CD14-positive monocyte (primary cell): ENCODE data around the gene POLR2L. TPM values are rescaled to one million over a fixed set of nuclear protein-coding genes. Genes with fewer than 3 reads are reported as not detected.

ENCODE experiments used
- DNase-seq, 3 donors: peaks; one replicate each; pipeline ENCODE4 v3.0.0-alpha.2; 2011 to 2022
- H2AFZ ChIP-seq: 2 replicates; pipeline ENCODE4 v1.6.0; 2012; ENCODE audit warnings: mild to moderate bottlenecking, low read depth, low read length, inconsistent platforms; ENCODE audit not compliant: insufficient read depth, poor library complexity, severe bottlenecking
- H3K27ac ChIP-seq, 2 donors: 1 replicate in 1 of 2; 2 replicates in 1 of 2; pipeline ENCODE4 v1.5.1; 2012 to 2013; ENCODE audit warnings: low read length in 2 of 2, control low read depth in 1 of 2, inconsistent platforms in 1 of 2, low read depth in 1 of 2, mild to moderate bottlenecking in 1 of 2
- H3K27me3 ChIP-seq, 2 donors: one replicate each; pipeline versions ENCODE4 v1.6.0 to v1.6.1; 2011 to 2013; ENCODE audit warnings: low read length in 2 of 2; ENCODE audit not compliant: control insufficient read depth in 2 of 2, insufficient read depth in 2 of 2
- H3K36me3 ChIP-seq, 2 donors: replicated peaks in 1 of 2; 1 replicate in 1 of 2; 2 replicates in 1 of 2; pipeline versions ENCODE4 v1.5.1 to v1.6.1; 2012 to 2013; ENCODE audit warnings: low read length in 2 of 2, control low read depth in 1 of 2, inconsistent platforms in 1 of 2, mild to moderate bottlenecking in 1 of 2; ENCODE audit not compliant: insufficient read depth in 2 of 2, control insufficient read depth in 1 of 2
- H3K4me1 ChIP-seq, 2 donors: 1 replicate in 1 of 2; 2 replicates in 1 of 2; pipeline versions ENCODE4 v1.5.1 to v1.6.1; 2012 to 2013; ENCODE audit warnings: low read length in 2 of 2, control low read depth in 1 of 2, inconsistent platforms in 1 of 2, mild to moderate bottlenecking in 1 of 2, moderate library complexity in 1 of 2; ENCODE audit not compliant: insufficient read depth in 2 of 2, control insufficient read depth in 1 of 2
- H3K4me2 ChIP-seq: replicated peaks from 2 replicates; pipeline ENCODE3; 2012; ENCODE audit warnings: low read length, moderate library complexity, mild to moderate bottlenecking; ENCODE audit not compliant: poor library complexity, severe bottlenecking; ENCODE audit errors: extremely low read depth
- H3K4me3 ChIP-seq, 3 experiments: fragments of 200-600 bp in 1 of 3; sonication (generic) in 1 of 3; replicated peaks in 1 of 3; 1 replicate in 2 of 3; 2 replicates in 1 of 3; pipeline ENCODE4 v1.5.1; 2011 to 2013; ENCODE audit warnings: low read length in 3 of 3, mild to moderate bottlenecking in 3 of 3, control low read depth in 2 of 3, low read depth in 2 of 3, inconsistent platforms in 1 of 3, moderate library complexity in 1 of 3
- H3K79me2 ChIP-seq: 2 replicates; pipeline ENCODE4 v1.6.0; 2012; ENCODE audit warnings: mild to moderate bottlenecking, control low read depth, inconsistent platforms, low read length, moderate library complexity; ENCODE audit not compliant: insufficient read depth
- H3K9ac ChIP-seq: 2 replicates; pipeline ENCODE4 v1.6.0; 2017; ENCODE audit warnings: low read length, mild to moderate bottlenecking; ENCODE audit not compliant: insufficient read depth, poor library complexity, severe bottlenecking
- H3K9me3 ChIP-seq, 2 donors: replicated peaks in 1 of 2; 1 replicate in 1 of 2; 2 replicates in 1 of 2; pipeline versions ENCODE4 v1.5.1 to v1.6.1; 2012 to 2013; ENCODE audit warnings: low read length in 2 of 2, control low read depth in 1 of 2; ENCODE audit not compliant: control insufficient read depth in 1 of 2, insufficient read depth in 1 of 2
- H4K20me1 ChIP-seq: 2 replicates; pipeline ENCODE4 v1.6.0; 2012; ENCODE audit warnings: mild to moderate bottlenecking, low read length, control low read depth, moderate library complexity; ENCODE audit not compliant: insufficient read depth
- H3K27ac Mint-ChIP-seq, 7 donors: one replicate each; pipeline ENCODE4 v1.8.0; 2020; ENCODE audit warnings: mild to moderate bottlenecking in 7 of 7, mixed read lengths in 7 of 7, moderate library complexity in 6 of 7, inconsistent platforms in 2 of 7
- H3K27me3 Mint-ChIP-seq, 3 donors: one replicate each; pipeline ENCODE4 v1.8.0; 2021 to 2022; ENCODE audit warnings: low read depth in 3 of 3, mild to moderate bottlenecking in 3 of 3, mixed read lengths in 3 of 3, moderate library complexity in 3 of 3, inconsistent platforms in 1 of 3
- H3K36me3 Mint-ChIP-seq, 2 donors: one replicate each; pipeline ENCODE4 v1.8.0; 2020; ENCODE audit warnings: mixed read lengths in 2 of 2, inconsistent platforms in 1 of 2, mild to moderate bottlenecking in 1 of 2
- H3K4me1 Mint-ChIP-seq: one replicate; pipeline ENCODE4 v1.8.0; 2020; ENCODE audit warnings: mild to moderate bottlenecking, mixed read lengths
- H3K4me3 Mint-ChIP-seq, 2 donors: one replicate each; pipeline ENCODE4 v1.8.0; 2020; ENCODE audit warnings: mild to moderate bottlenecking in 2 of 2, mixed read lengths in 2 of 2, moderate library complexity in 1 of 2
- H3K9me3 Mint-ChIP-seq, 7 donors: one replicate each; pipeline ENCODE4 v1.8.0; 2020 to 2022; ENCODE audit warnings: mixed read lengths in 7 of 7, mild to moderate bottlenecking in 6 of 7, moderate library complexity in 6 of 7, inconsistent platforms in 2 of 7
- WGBS: methylation state at CpG from one replicate; pipeline ENCODE4 v1.1.5; 2013; ENCODE audit warnings: missing lambda C conversion rate; ENCODE audit not compliant: insufficient coverage; 5-methylcytosine and 5-hydroxymethylcytosine counted together
- intact Hi-C, 2 donors: fragments of 100-400 bp; cut with micrococcal nuclease; formaldehyde crosslinking; loops; one replicate each; pipeline versions ENCODE4 v1.15.0 to v1.15.1; 2023
- polyA plus RNA-seq, 3 donors: library from polyadenylated mRNA; depleted of rRNA in 1 of 3; unstranded in 2 of 3; stranded (reverse) in 1 of 3; fragments of 300-500 nt in 2 of 3; fragments of >200 nt in 1 of 3; fragmentation: Illumina TruSeq in 2 of 3; gene quantifications; 1 replicate in 2 of 3; 2 replicates in 1 of 3; pipeline ENCODE4 v1.2.3, GENCODE V29; 2012 to 2021
- TF ChIP-seq, protein P1 (sequence below): fragments of 200-600 bp; IDR thresholded peaks from one replicate; pipeline ENCODE4 v1.8.0; 2022; ENCODE audit warnings: antibody characterized with exemption, mild to moderate bottlenecking

Gene POLR2L
- polyA plus RNA-seq, 3 donors: 93.9 to 133 (median 110) TPM

DNA sequence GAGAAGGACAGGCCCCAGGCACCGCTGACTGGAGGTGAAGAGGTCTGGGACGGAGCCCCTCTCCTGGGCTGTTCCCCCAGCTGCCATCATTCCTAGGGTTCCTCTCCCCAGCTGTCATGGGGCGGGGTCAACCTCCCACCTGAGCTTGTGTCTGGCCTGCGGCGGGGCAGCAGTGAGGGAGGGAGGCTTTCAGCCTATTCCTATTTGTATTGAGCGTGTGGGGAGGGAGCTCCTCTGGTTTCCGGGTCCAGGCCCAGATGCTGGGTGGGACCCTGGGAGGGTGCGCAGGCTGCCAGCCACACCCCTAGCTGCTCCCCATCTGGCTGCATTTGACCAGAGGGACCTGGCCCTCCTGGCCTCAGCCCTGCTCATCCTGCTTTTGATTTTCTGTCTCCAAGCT, 14.1 kb upstream of the POLR2L start:
- 90% methylated on average over 2 of the region's 8 CpGs for WGBS

DNA sequence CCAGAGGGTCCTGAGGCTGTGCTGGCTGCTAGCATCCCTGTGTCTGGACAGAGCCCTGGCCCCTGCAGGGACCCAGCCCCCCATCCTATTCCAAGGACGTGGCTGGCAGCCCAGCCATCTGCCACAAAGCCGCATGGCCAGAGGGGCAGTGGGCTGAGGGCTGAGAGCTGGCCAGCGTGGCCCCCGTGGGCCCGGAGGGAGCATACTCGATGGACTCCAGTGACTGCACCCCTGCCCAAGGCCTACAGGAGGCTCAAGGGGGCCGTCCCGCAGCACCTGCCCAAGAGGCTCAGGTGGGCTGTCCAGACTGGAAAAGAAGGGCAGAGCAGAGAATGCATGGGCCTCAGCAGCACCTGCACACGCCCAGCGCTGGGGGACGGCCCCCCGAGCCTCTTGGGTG, 13.5 kb upstream of the POLR2L start:
- TF ChIP-seq, protein P1, sequence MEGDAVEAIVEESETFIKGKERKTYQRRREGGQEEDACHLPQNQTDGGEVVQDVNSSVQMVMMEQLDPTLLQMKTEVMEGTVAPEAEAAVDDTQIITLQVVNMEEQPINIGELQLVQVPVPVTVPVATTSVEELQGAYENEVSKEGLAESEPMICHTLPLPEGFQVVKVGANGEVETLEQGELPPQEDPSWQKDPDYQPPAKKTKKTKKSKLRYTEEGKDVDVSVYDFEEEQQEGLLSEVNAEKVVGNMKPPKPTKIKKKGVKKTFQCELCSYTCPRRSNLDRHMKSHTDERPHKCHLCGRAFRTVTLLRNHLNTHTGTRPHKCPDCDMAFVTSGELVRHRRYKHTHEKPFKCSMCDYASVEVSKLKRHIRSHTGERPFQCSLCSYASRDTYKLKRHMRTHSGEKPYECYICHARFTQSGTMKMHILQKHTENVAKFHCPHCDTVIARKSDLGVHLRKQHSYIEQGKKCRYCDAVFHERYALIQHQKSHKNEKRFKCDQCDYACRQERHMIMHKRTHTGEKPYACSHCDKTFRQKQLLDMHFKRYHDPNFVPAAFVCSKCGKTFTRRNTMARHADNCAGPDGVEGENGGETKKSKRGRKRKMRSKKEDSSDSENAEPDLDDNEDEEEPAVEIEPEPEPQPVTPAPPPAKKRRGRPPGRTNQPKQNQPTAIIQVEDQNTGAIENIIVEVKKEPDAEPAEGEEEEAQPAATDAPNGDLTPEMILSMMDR: no peak
- peaks cover 2 to 10% (median 9%) of the 10 kb centered on the region in 3 donors for H3K27me3 Mint-ChIP-seq
- DNase-seq: no peak
- H3K4me1 Mint-ChIP-seq: peaks cover 6% of the 10 kb centered on the region
- Histone ChIP-seq H3K4me2 (no peak overlapping the region), H3K9me3 (no peaks in the 10 kb centered on the region), H3K4me1 (no peaks in the 10 kb centered on the region), H3K27me3 (peaks cover 0 to 2% of the 10 kb centered on the region in 2 donors), H4K20me1 (peaks cover 77% of the 10 kb centered on the region), H3K4me3 (no peak overlapping the region), H3K79me2 (no peaks in the 10 kb centered on the region), H3K9ac (no peak overlapping the region), H2AFZ (no peak overlapping the region), H3K36me3 (no peaks in the 10 kb centered on the region), H3K27ac (no peak overlapping the region)
- H3K36me3 Mint-ChIP-seq: peaks cover 2 to 5% of the 10 kb centered on the region in 2 donors
- no peak overlapping the region for H3K27ac Mint-ChIP-seq
- peaks cover 0 to 2% (median 0%) of the 10 kb centered on the region in 7 donors for H3K9me3 Mint-ChIP-seq
- intact Hi-C loops: no loop called here
- WGBS: 98% methylated on average over 12 of the region's 12 CpGs
- H3K4me3 Mint-ChIP-seq: no peak overlapping the region

More for the DNA sequence above, 14.1 kb upstream of the POLR2L start:
- H3K36me3 ChIP-seq: no peaks in the 10 kb centered on the region
- H3K36me3 Mint-ChIP-seq: no peaks in the 10 kb centered on the region
- no peaks in the 10 kb centered on the region for H3K79me2 ChIP-seq
- H4K20me1 ChIP-seq: peaks cover 74% of the 10 kb centered on the region
- H3K27me3 Mint-ChIP-seq: peaks cover 2 to 6% (median 5%) of the 10 kb centered on the region in 3 donors
- no peak overlapping the region for H3K27ac ChIP-seq
- no peak overlapping the region for H3K4me3 Mint-ChIP-seq
- no peaks in the 10 kb centered on the region for H3K9me3 ChIP-seq
- H3K4me1 ChIP-seq: no peaks in the 10 kb centered on the region
- TF ChIP-seq, protein P1: no peak
- H2AFZ ChIP-seq: no peak overlapping the region
- DNase-seq: no peak
- peaks cover 6% of the 10 kb centered on the region for H3K4me1 Mint-ChIP-seq
- no peak overlapping the region for H3K4me3 ChIP-seq
- intact Hi-C loops: no loop called here
- no peak overlapping the region for H3K27ac Mint-ChIP-seq
- no peak overlapping the region for H3K4me2 ChIP-seq
- H3K9me3 Mint-ChIP-seq: peaks cover 0 to 2% (median 0%) of the 10 kb centered on the region in 7 donors
- H3K9ac ChIP-seq: no peak overlapping the region
- H3K27me3 ChIP-seq: no peaks in the 10 kb centered on the region
